NCI-H774 (cell line): ENCODE measurements around the gene ORM1.

ENCODE experiments used
- DNase-seq: peaks from one replicate; lab custom pipeline; 2025; lab: John Stamatoyannopoulos, UW

ORM1 gene

GRCh38 chr9:114287763-114288192 lies 35.1 kb upstream of the ORM1 start:
- no peak for DNase-seq

GRCh38 chr9:114288193-114289091 lies 34.5 kb upstream of the ORM1 start:
- DNase-seq: no peak

- DNase-seq: no peak
Measured at GRCh38 chr9:114289106-114289505, 33.8 kb upstream of the ORM1 start.

- no peak for DNase-seq
Measured at GRCh38 chr9:114289571-114290481, 33.1 kb upstream of the ORM1 start.

- no peak for DNase-seq
Measured at GRCh38 chr9:114290561-114290986, 32.3 kb upstream of the ORM1 start.

- no peak for DNase-seq
Measured at GRCh38 chr9:114291064-114291474, 31.8 kb upstream of the ORM1 start.

- DNase-seq: no peak
Measured at GRCh38 chr9:114291886-114292590, 30.9 kb upstream of the ORM1 start.

- no peak for DNase-seq
Measured at GRCh38 chr9:114294664-114295063, 28.2 kb upstream of the ORM1 start.

- DNase-seq: no peak
Measured at GRCh38 chr9:114296338-114296737, 26.6 kb upstream of the ORM1 start.

- no peak for DNase-seq
Measured at GRCh38 chr9:114299286-114300152, 23.4 kb upstream of the ORM1 start.

- no peak for DNase-seq
Measured at GRCh38 chr9:114300153-114300845, 22.6 kb upstream of the ORM1 start.

- DNase-seq: no peak
Measured at GRCh38 chr9:114300846-114301797, 21.8 kb upstream of the ORM1 start.

GRCh38 chr9:114301798-114302565 lies 20.9 kb upstream of the ORM1 start:
- no peak for DNase-seq

GRCh38 chr9:114302727-114303126 lies 20.2 kb upstream of the ORM1 start:
- no peak for DNase-seq

GRCh38 chr9:114303571-114303970 lies 19.3 kb upstream of the ORM1 start:
- DNase-seq: no peak

GRCh38 chr9:114303977-114304376 lies 18.9 kb upstream of the ORM1 start:
- no peak for DNase-seq

- DNase-seq: no peak
Measured at GRCh38 chr9:114304416-114305188, 18.3 kb upstream of the ORM1 start.

- DNase-seq: no peak
Measured at GRCh38 chr9:114307899-114308267, 15.0 kb upstream of the ORM1 start.
